ENCODE results near the gene RPE65. TPM values are rescaled to one million over a fixed set of nuclear protein-coding genes. Genes with fewer than 3 reads are reported as not detected.

The RPE65 gene
- not detected for total RNA-seq
- not detected for total RNA-seq (2013)
- total RNA-seq, result 0 to 0.09 (median 0) reads per million in 29 experiments

- ChIA-PET POLR2A (no interaction called here), CTCF (no interaction called here)
- Mint-ChIP-seq H3K4me3 (no peak within 1 kb of the TSS), H3K27ac (no peak within 1 kb of the TSS), H3K9me3 (peaks cover 0 to 3% (median 0%) of the 10 kb centered on the region in 3 donors), H3K36me3 (no peaks in the 10 kb centered on the region), H3K27me3 (peaks cover 0 to 2% of the 10 kb centered on the region in 2 donors), H3K4me1 (no peaks in the 10 kb centered on the region)
- no peak for ATAC-seq (replicated peaks in 1 of 4)
- no peaks in the 10 kb centered on the region for H3K4me1 ChIP-seq (ENCODE audit: control insufficient read depth in 1 of 2, extremely low read depth in 1 of 2, insufficient read depth in 2 of 2, low read length in 2 of 2)
- no peak within 1 kb of the TSS for H3K27ac ChIP-seq (ENCODE audit: low read length)
- H3K36me3 ChIP-seq (ENCODE audit: control insufficient read depth in 2 of 2, extremely low read depth in 1 of 2, insufficient read depth in 1 of 2, low read length in 1 of 2), result no peaks in the 10 kb centered on the region
- no CpG with 5 or more reads among the region's 1 CpG for WGBS (ENCODE audit: insufficient coverage)
- H3K4me3 ChIP-seq (ENCODE audit: control insufficient read depth in 1 of 2, extremely low read depth in 1 of 2, low read length in 1 of 2), result no peak within 1 kb of the TSS
- H3K9me3 ChIP-seq, result no peaks in the 10 kb centered on the region
- no peak for DNase-seq
- no peaks in the 10 kb centered on the region for H3K27me3 ChIP-seq (replicated peaks in 1 of 2; ENCODE audit: control insufficient read depth in 2 of 2, extremely low read depth in 1 of 2, insufficient read depth in 2 of 2, low read length in 1 of 2)
Measured at GRCh38 chr1:68449901-68450300, at the start of gene RPE65. TSS of gene RPE65 (minus strand) at chr1:68449954. CDS start at chr1:68449905, 49 bp downstream.

- no peaks in the 10 kb centered on the region for H3K36me3 Mint-ChIP-seq
- peak in 3 of 4 experiments; percentile 7 to 20 (median 18) for ATAC-seq (replicated peaks in 1 of 4)
- Histone ChIP-seq H3K36me3 (ENCODE audit: control insufficient read depth in 2 of 2, extremely low read depth in 1 of 2, insufficient read depth in 1 of 2, low read length in 1 of 2) (no peaks in the 10 kb centered on the region), H3K27ac (ENCODE audit: low read length) (no peak overlapping the region), H3K4me3 (ENCODE audit: control insufficient read depth in 1 of 2, extremely low read depth in 1 of 2, low read length in 1 of 2) (peak overlapping the region; percentile 65 to 93), H3K27me3 (replicated peaks in 1 of 2; ENCODE audit: control insufficient read depth in 2 of 2, extremely low read depth in 1 of 2, insufficient read depth in 2 of 2, low read length in 1 of 2) (peaks cover 0 to 10% of the 10 kb centered on the region in 2 experiments), H3K9me3 (no peaks in the 10 kb centered on the region), H3K4me1 (ENCODE audit: control insufficient read depth in 1 of 2, extremely low read depth in 1 of 2, insufficient read depth in 2 of 2, low read length in 2 of 2) (peaks cover 4 to 9% of the 10 kb centered on the region in 2 experiments)
- WGBS (ENCODE audit: insufficient coverage), result 5% methylated on average over 2 of the region's 3 CpGs
- no peaks in the 10 kb centered on the region for H3K9me3 Mint-ChIP-seq
- H3K27me3 Mint-ChIP-seq, result peaks cover 3 to 13% of the 10 kb centered on the region in 2 donors
- POLR2A ChIA-PET, result no interaction called here
- CTCF ChIA-PET, result interaction anchor here in 1 of 2 donors (0.6 kb wide), 1 partner anchor 1724 kb away, joined by 3 read pairs; the partner anchor contains the start of gene SRSF11
- peak in 1 of 35 experiments; percentile 1 for DNase-seq
- H3K27ac Mint-ChIP-seq, result no peak overlapping the region
- H3K4me3 Mint-ChIP-seq, result peak overlapping the region; percentile 79 to 85 (median 80)
- H3K4me1 Mint-ChIP-seq, result peaks cover 21 to 50% (median 23%) of the 10 kb centered on the region in 3 donors
Measured at GRCh38 chr1:68497358-68497698, 47.6 kb upstream of the RPE65 start.

GRCh38 chr1:68496680-68497357, 47.1 kb upstream of the RPE65 start, which contains the start of gene DEPDC1:
TSS of gene DEPDC1 (minus strand) at chr1:68497082. CDS start at chr1:68496999, 83 bp downstream.
- Mint-ChIP-seq H3K4me1 (peaks cover 21 to 49% (median 23%) of the 10 kb centered on the region in 3 donors), H3K4me3 (peak within 1 kb of the TSS; percentile 79 to 85 (median 80)), H3K36me3 (no peaks in the 10 kb centered on the region), H3K9me3 (no peaks in the 10 kb centered on the region), H3K27me3 (peaks cover 3 to 13% of the 10 kb centered on the region in 2 donors), H3K27ac (no peak within 1 kb of the TSS)
- Histone ChIP-seq H3K27ac (ENCODE audit: low read length) (no peak within 1 kb of the TSS), H3K27me3 (replicated peaks in 1 of 2; ENCODE audit: control insufficient read depth in 2 of 2, extremely low read depth in 1 of 2, insufficient read depth in 2 of 2, low read length in 1 of 2) (peaks cover 0 to 10% of the 10 kb centered on the region in 2 experiments), H3K4me1 (ENCODE audit: control insufficient read depth in 1 of 2, extremely low read depth in 1 of 2, insufficient read depth in 2 of 2, low read length in 2 of 2) (peaks cover 4 to 9% of the 10 kb centered on the region in 2 experiments), H3K36me3 (ENCODE audit: control insufficient read depth in 2 of 2, extremely low read depth in 1 of 2, insufficient read depth in 1 of 2, low read length in 1 of 2) (no peaks in the 10 kb centered on the region), H3K4me3 (ENCODE audit: control insufficient read depth in 1 of 2, extremely low read depth in 1 of 2, low read length in 1 of 2) (peak within 1 kb of the TSS; percentile 65 to 93), H3K9me3 (no peaks in the 10 kb centered on the region)
- ChIA-PET POLR2A (no interaction called here), CTCF (interaction anchor here in 1 of 2 donors (0.6 kb wide), 1 partner anchor 1724 kb away, joined by 3 read pairs; the partner anchor contains the start of gene SRSF11)
- peak; percentile 87 to 97 (median 91) for ATAC-seq (replicated peaks in 1 of 4)
- WGBS (ENCODE audit: insufficient coverage), result under 1% methylated on average over 60 of the region's 64 CpGs
- DNase-seq, result peak; percentile 15 to 78 (median 51)

GRCh38 chr1:68495968-68496679, 46.4 kb upstream of the RPE65 start:
- Histone ChIP-seq H3K4me3 (ENCODE audit: control insufficient read depth in 1 of 2, extremely low read depth in 1 of 2, low read length in 1 of 2) (peak overlapping the region; percentile 65 to 93), H3K27ac (ENCODE audit: low read length) (no peak overlapping the region), H3K27me3 (replicated peaks in 1 of 2; ENCODE audit: control insufficient read depth in 2 of 2, extremely low read depth in 1 of 2, insufficient read depth in 2 of 2, low read length in 1 of 2) (peaks cover 0 to 10% of the 10 kb centered on the region in 2 experiments), H3K4me1 (ENCODE audit: control insufficient read depth in 1 of 2, extremely low read depth in 1 of 2, insufficient read depth in 2 of 2, low read length in 2 of 2) (peaks cover 4 to 9% of the 10 kb centered on the region in 2 experiments), H3K36me3 (ENCODE audit: control insufficient read depth in 2 of 2, extremely low read depth in 1 of 2, insufficient read depth in 1 of 2, low read length in 1 of 2) (no peaks in the 10 kb centered on the region), H3K9me3 (no peaks in the 10 kb centered on the region)
- Mint-ChIP-seq H3K9me3 (no peaks in the 10 kb centered on the region), H3K27me3 (peaks cover 3 to 13% of the 10 kb centered on the region in 2 donors), H3K27ac (no peak overlapping the region), H3K36me3 (no peaks in the 10 kb centered on the region), H3K4me1 (peaks cover 16 to 43% (median 18%) of the 10 kb centered on the region in 3 donors), H3K4me3 (peak overlapping the region; percentile 79 to 85 (median 80))
- ATAC-seq (replicated peaks in 1 of 4), result no peak
- POLR2A ChIA-PET, result no interaction called here
- DNase-seq, result peak in 1 of 35 experiments; percentile 6
- CTCF ChIA-PET, result no interaction called here
- 3% methylated on average over 15 of the region's 21 CpGs for WGBS (ENCODE audit: insufficient coverage)

GRCh38 chr1:68495532-68495931, 45.8 kb upstream of the RPE65 start:
- no peak overlapping the region for H3K27ac Mint-ChIP-seq
- CTCF ChIA-PET, result no interaction called here
- DNase-seq, result no peak

GRCh38 chr1:68493193-68493592, 43.4 kb upstream of the RPE65 start:
- no peak overlapping the region for H3K4me3 ChIP-seq (ENCODE audit: control insufficient read depth in 1 of 2, extremely low read depth in 1 of 2, low read length in 1 of 2)
- peaks cover 3 to 8% of the 10 kb centered on the region in 2 donors for H3K27me3 Mint-ChIP-seq
- H3K36me3 ChIP-seq (ENCODE audit: control insufficient read depth in 2 of 2, extremely low read depth in 1 of 2, insufficient read depth in 1 of 2, low read length in 1 of 2), result no peaks in the 10 kb centered on the region
- H3K27me3 ChIP-seq (replicated peaks in 1 of 2; ENCODE audit: control insufficient read depth in 2 of 2, extremely low read depth in 1 of 2, insufficient read depth in 2 of 2, low read length in 1 of 2), result peaks cover 0 to 10% of the 10 kb centered on the region in 2 experiments
- H3K9me3 Mint-ChIP-seq, result peaks cover 0 to 4% (median 4%) of the 10 kb centered on the region in 3 donors
- no peak overlapping the region for H3K4me3 Mint-ChIP-seq
- WGBS (ENCODE audit: insufficient coverage), result 100% methylated on average over 1 of the region's 2 CpGs
- DNase-seq, result no peak
- peaks cover 16 to 26% (median 16%) of the 10 kb centered on the region in 3 donors for H3K4me1 Mint-ChIP-seq
- no peak for ATAC-seq (replicated peaks in 1 of 4)
- no peaks in the 10 kb centered on the region for H3K9me3 ChIP-seq
- H3K36me3 Mint-ChIP-seq, result no peaks in the 10 kb centered on the region
- ChIA-PET CTCF (no interaction called here), POLR2A (no interaction called here)
- peaks cover 4 to 9% of the 10 kb centered on the region in 2 experiments for H3K4me1 ChIP-seq (ENCODE audit: control insufficient read depth in 1 of 2, extremely low read depth in 1 of 2, insufficient read depth in 2 of 2, low read length in 2 of 2)
- no peak overlapping the region for H3K27ac Mint-ChIP-seq
- H3K27ac ChIP-seq (ENCODE audit: low read length), result no peak overlapping the region

More at GRCh38 chr1:68495532-68495931, 45.8 kb upstream of the RPE65 start:
- H3K27me3 ChIP-seq (replicated peaks in 1 of 2; ENCODE audit: control insufficient read depth in 2 of 2, extremely low read depth in 1 of 2, insufficient read depth in 2 of 2, low read length in 1 of 2), result peaks cover 0 to 10% of the 10 kb centered on the region in 2 experiments
- H3K36me3 ChIP-seq (ENCODE audit: control insufficient read depth in 2 of 2, extremely low read depth in 1 of 2, insufficient read depth in 1 of 2, low read length in 1 of 2), result no peaks in the 10 kb centered on the region
- no CpG with 5 or more reads among the region's 3 CpGs for WGBS (ENCODE audit: insufficient coverage)
- peaks cover 3 to 13% of the 10 kb centered on the region in 2 donors for H3K27me3 Mint-ChIP-seq
- H3K4me1 Mint-ChIP-seq, result peaks cover 16 to 37% (median 16%) of the 10 kb centered on the region in 3 donors
- no peak for ATAC-seq (replicated peaks in 1 of 4)
- no peak overlapping the region for H3K4me3 ChIP-seq (ENCODE audit: control insufficient read depth in 1 of 2, extremely low read depth in 1 of 2, low read length in 1 of 2)
- no peak overlapping the region for H3K27ac ChIP-seq (ENCODE audit: low read length)
- peaks cover 4 to 9% of the 10 kb centered on the region in 2 experiments for H3K4me1 ChIP-seq (ENCODE audit: control insufficient read depth in 1 of 2, extremely low read depth in 1 of 2, insufficient read depth in 2 of 2, low read length in 2 of 2)
- POLR2A ChIA-PET, result no interaction called here
- H3K9me3 ChIP-seq, result no peaks in the 10 kb centered on the region
- H3K36me3 Mint-ChIP-seq, result no peaks in the 10 kb centered on the region
- H3K4me3 Mint-ChIP-seq, result peak overlapping the region; percentile 79 to 85 (median 80)
- no peaks in the 10 kb centered on the region for H3K9me3 Mint-ChIP-seq

All from T-cell (primary cell).